Measurements from ENCODE around the gene MEX3D. TPM values are rescaled to one million over a fixed set of nuclear protein-coding genes. Genes with fewer than 3 reads are reported as not detected.
A peak's percentile ranks its signal among the peaks of the same experiment; 100 is the strongest.

Gene MEX3D
- total RNA-seq, 1 donor: 47.0 TPM

DNA sequence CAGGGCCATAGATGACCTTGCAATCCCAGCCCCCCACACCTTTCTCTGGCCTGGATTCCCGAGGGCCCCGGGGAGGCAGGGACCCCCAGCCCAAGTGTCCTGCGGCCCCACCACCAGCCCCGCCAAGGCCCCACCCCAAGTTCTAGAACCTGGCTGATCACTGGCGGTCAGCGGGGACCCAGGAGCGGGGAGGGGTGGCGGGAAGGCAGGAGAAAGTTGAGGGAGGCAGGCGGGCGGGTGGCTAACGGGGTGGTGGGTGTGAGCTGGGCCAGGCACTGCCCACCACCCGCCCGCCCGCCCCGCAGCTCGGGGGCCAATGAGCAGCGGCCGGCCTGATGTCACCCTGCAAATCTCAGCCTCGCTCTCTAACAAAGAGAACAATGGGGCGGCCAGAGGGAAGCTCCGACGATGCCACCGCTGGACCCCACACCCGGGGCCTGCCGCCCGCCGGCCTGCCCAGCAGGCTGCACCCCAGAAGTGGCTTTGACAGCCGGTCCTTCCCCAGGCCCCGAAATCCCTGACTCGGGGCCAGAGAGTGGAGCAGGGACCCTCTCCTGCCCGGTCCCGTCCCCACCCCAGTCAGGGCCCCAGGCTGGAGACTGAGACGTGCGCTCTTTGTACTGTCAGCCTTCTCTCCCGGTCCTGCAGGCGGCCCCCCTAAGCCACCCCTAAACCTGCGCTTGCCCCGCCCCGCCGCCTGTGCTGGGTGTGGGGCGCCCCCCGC, 1.6 kb downstream of the MEX3D start:
- DNase-seq (ENCODE audit: insufficient read length, low spot score, missing footprints): peak; percentile 100
- no peaks in the 10 kb centered on the region for H3K36me3 ChIP-seq (ENCODE audit: insufficient read depth, low read length)
- no peak for TF ChIP-seq CTCF (IDR thresholded peaks at IDR 0.05; ENCODE audit: extremely low read depth, low read depth, low read length)
- H3K27ac ChIP-seq (ENCODE audit: low read depth, low read length): peak overlapping the region; percentile 61
- peaks cover 5% of the 10 kb centered on the region for H3K4me1 ChIP-seq (ENCODE audit: insufficient read depth, low read length)
- H3K4me3 ChIP-seq (ENCODE audit: insufficient read depth, low read length): peak overlapping the region; percentile 82
- peak overlapping the region; percentile 89 for H2AFZ ChIP-seq (ENCODE audit: low read length)
- H3K9me3 ChIP-seq (ENCODE audit: low read depth, low read length): no peaks in the 10 kb centered on the region
- peaks cover 32% of the 10 kb centered on the region for H4K20me1 ChIP-seq (ENCODE audit: insufficient read depth, low read length)
- peaks cover 39% of the 10 kb centered on the region for H3K79me2 ChIP-seq (ENCODE audit: insufficient read depth, low read length)
- peaks cover 5% of the 10 kb centered on the region for H3K27me3 ChIP-seq (ENCODE audit: insufficient read depth, low read length)
- H3K4me2 ChIP-seq (ENCODE audit: insufficient read depth, low read length): peak overlapping the region; percentile 84

- peaks cover 53% of the 10 kb centered on the region for H4K20me1 ChIP-seq (ENCODE audit: insufficient read depth, low read length)
Measured at GRCh38 chr19:1563251-1563650, 4.9 kb downstream of the MEX3D start.

GRCh38 chr19:1561236-1561842, 6.8 kb downstream of the MEX3D start:
- H2AFZ ChIP-seq (ENCODE audit: low read length): no peak overlapping the region
- peaks cover 61% of the 10 kb centered on the region for H3K79me2 ChIP-seq (ENCODE audit: insufficient read depth, low read length)
- no peak overlapping the region for H3K4me2 ChIP-seq (ENCODE audit: insufficient read depth, low read length)
- H3K27me3 ChIP-seq (ENCODE audit: insufficient read depth, low read length): no peaks in the 10 kb centered on the region
- no peak for DNase-seq (ENCODE audit: insufficient read length, low spot score, missing footprints)
- no peak overlapping the region for H3K27ac ChIP-seq (ENCODE audit: low read depth, low read length)
- H3K4me3 ChIP-seq (ENCODE audit: insufficient read depth, low read length): no peak overlapping the region
- no peaks in the 10 kb centered on the region for H3K9me3 ChIP-seq (ENCODE audit: low read depth, low read length)
- H3K4me1 ChIP-seq (ENCODE audit: insufficient read depth, low read length): peaks cover 5% of the 10 kb centered on the region
- H4K20me1 ChIP-seq (ENCODE audit: insufficient read depth, low read length): peaks cover 53% of the 10 kb centered on the region
- H3K36me3 ChIP-seq (ENCODE audit: insufficient read depth, low read length): no peaks in the 10 kb centered on the region
- no peak for TF ChIP-seq CTCF (IDR thresholded peaks at IDR 0.05; ENCODE audit: extremely low read depth, low read depth, low read length)

More at GRCh38 chr19:1563251-1563650, 4.9 kb downstream of the MEX3D start:
- no peak for DNase-seq (ENCODE audit: insufficient read length, low spot score, missing footprints)
- Histone ChIP-seq H3K27ac (ENCODE audit: low read depth, low read length) (no peak overlapping the region), H2AFZ (ENCODE audit: low read length) (no peak overlapping the region), H3K36me3 (ENCODE audit: insufficient read depth, low read length) (no peaks in the 10 kb centered on the region), H3K27me3 (ENCODE audit: insufficient read depth, low read length) (no peaks in the 10 kb centered on the region), H3K4me3 (ENCODE audit: insufficient read depth, low read length) (no peak overlapping the region), H3K9me3 (ENCODE audit: low read depth, low read length) (no peaks in the 10 kb centered on the region), H3K4me2 (ENCODE audit: insufficient read depth, low read length) (no peak overlapping the region), H3K4me1 (ENCODE audit: insufficient read depth, low read length) (peaks cover 5% of the 10 kb centered on the region), H3K79me2 (ENCODE audit: insufficient read depth, low read length) (peaks cover 62% of the 10 kb centered on the region)
- TF ChIP-seq CTCF (IDR thresholded peaks at IDR 0.05; ENCODE audit: extremely low read depth, low read depth, low read length): no peak

DNA sequence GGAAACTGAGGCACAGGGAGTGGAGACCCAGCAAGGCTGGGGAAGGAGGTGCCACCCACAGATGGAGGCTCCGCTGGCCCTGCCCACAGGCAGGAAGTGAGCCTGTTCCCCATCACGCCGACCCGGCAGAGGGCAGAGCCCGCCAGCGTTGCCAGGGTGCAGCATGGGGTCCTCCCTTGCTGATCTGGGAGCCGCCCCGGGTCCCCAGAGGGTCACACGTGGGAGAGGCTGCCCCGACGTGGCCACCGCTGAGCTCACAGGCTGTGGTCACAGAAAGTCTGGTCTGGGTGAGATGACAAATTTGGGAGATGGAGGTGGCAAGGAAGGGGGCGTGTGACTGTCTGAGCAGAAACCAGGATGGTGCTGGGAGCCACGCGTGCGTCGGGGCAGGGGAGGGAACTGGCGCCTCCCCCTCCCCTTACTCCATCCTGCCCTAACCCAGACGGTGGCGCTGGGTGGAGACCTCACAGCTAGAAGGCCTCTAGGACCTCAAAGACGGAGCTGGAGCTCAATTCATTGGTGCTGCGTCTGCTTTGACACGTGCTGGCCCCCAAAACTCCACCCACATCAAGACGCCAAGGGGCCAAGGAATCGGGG, 7.7 kb downstream of the MEX3D start:
- H3K27me3 ChIP-seq (ENCODE audit: insufficient read depth, low read length): no peaks in the 10 kb centered on the region
- no peak overlapping the region for H3K4me2 ChIP-seq (ENCODE audit: insufficient read depth, low read length)
- no peak for DNase-seq (ENCODE audit: insufficient read length, low spot score, missing footprints)
- H3K4me1 ChIP-seq (ENCODE audit: insufficient read depth, low read length): no peaks in the 10 kb centered on the region
- peaks cover 51% of the 10 kb centered on the region for H3K79me2 ChIP-seq (ENCODE audit: insufficient read depth, low read length)
- no peaks in the 10 kb centered on the region for H3K9me3 ChIP-seq (ENCODE audit: low read depth, low read length)
- no peak for TF ChIP-seq CTCF (IDR thresholded peaks at IDR 0.05; ENCODE audit: extremely low read depth, low read depth, low read length)
- peaks cover 45% of the 10 kb centered on the region for H4K20me1 ChIP-seq (ENCODE audit: insufficient read depth, low read length)
- H3K36me3 ChIP-seq (ENCODE audit: insufficient read depth, low read length): no peaks in the 10 kb centered on the region
- no peak overlapping the region for H3K27ac ChIP-seq (ENCODE audit: low read depth, low read length)
- no peak overlapping the region for H3K4me3 ChIP-seq (ENCODE audit: insufficient read depth, low read length)
- H2AFZ ChIP-seq (ENCODE audit: low read length): no peak overlapping the region

All from osteoblast (primary cell).